H7 (cell line): ENCODE measurements around the gene IL7R. TPM values are rescaled to one million over a fixed set of nuclear protein-coding genes. Genes with fewer than 3 reads are reported as not detected.

ENCODE experiments used
- DNase-seq: peaks from one replicate; pipeline ENCODE4 v3.0.0; 2012
- H3K27me3 ChIP-seq: 2 replicates; pipeline ENCODE4 v1.6.0; 2011; ENCODE audit warnings: mild to moderate bottlenecking, low read length; ENCODE audit not compliant: control insufficient read depth, insufficient read depth
- H3K36me3 ChIP-seq: replicated peaks from 2 replicates; pipeline ENCODE4 v1.5.1; 2011; ENCODE audit warnings: low read length; ENCODE audit not compliant: control insufficient read depth, insufficient read depth
- H3K4me3 ChIP-seq: 2 replicates; pipeline ENCODE4 v1.5.1; 2011; ENCODE audit warnings: low read depth, mild to moderate bottlenecking, control low read depth, low read length, moderate library complexity; ENCODE audit not compliant: insufficient read depth
- total RNA-seq: library from RNA; depleted of rRNA; stranded (reverse); fragments of >200 nt; shearing (Covaris generic); gene quantifications from 2 replicates; pipeline ENCODE4 v1.2.3, GENCODE V29; 2014; rRNA removed

Gene IL7R, protein sequence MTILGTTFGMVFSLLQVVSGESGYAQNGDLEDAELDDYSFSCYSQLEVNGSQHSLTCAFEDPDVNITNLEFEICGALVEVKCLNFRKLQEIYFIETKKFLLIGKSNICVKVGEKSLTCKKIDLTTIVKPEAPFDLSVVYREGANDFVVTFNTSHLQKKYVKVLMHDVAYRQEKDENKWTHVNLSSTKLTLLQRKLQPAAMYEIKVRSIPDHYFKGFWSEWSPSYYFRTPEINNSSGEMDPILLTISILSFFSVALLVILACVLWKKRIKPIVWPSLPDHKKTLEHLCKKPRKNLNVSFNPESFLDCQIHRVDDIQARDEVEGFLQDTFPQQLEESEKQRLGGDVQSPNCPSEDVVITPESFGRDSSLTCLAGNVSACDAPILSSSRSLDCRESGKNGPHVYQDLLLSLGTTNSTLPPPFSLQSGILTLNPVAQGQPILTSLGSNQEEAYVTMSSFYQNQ
- total RNA-seq, result not detected in 2 replicates

DNA sequence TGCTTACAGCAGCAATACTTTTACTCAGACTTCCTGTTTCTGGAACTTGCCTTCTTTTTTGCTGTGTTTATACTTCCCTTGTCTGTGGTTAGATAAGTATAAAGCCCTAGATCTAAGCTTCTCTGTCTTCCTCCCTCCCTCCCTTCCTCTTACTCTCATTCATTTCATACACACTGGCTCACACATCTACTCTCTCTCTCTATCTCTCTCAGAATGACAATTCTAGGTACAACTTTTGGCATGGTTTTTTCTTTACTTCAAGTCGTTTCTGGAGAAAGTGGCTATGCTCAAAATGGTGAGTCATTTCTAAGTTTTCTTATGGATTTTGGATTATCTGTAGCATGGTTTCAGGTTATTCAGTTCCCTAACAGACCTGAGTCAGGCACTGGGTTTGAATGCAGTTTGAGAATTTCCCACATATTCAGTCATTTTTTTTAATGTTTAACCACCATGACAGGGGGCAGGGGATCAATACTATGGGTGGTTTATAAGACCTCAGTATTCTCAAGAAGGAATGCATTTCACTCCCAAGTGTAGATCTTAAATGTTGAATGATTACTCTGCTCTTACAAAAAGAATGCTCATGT, at the start of gene IL7R:
Gene IL7R (plus strand): TSS at position 127 of the 587 bp plus-strand sequence. CDS start 87 bp downstream, at position 214.
- H3K36me3 ChIP-seq, result no peaks in the 10 kb centered on the region
- H3K4me3 ChIP-seq, result no peak within 1 kb of the TSS
- no peaks in the 10 kb centered on the region for H3K27me3 ChIP-seq
- DNase-seq, result no peak

- Histone ChIP-seq H3K36me3 (no peaks in the 10 kb centered on the region), H3K4me3 (no peak overlapping the region), H3K27me3 (no peaks in the 10 kb centered on the region)
- DNase-seq, result no peak
Observed at GRCh38 chr5:35810601-35811000, 46.1 kb upstream of the IL7R start.

DNA sequence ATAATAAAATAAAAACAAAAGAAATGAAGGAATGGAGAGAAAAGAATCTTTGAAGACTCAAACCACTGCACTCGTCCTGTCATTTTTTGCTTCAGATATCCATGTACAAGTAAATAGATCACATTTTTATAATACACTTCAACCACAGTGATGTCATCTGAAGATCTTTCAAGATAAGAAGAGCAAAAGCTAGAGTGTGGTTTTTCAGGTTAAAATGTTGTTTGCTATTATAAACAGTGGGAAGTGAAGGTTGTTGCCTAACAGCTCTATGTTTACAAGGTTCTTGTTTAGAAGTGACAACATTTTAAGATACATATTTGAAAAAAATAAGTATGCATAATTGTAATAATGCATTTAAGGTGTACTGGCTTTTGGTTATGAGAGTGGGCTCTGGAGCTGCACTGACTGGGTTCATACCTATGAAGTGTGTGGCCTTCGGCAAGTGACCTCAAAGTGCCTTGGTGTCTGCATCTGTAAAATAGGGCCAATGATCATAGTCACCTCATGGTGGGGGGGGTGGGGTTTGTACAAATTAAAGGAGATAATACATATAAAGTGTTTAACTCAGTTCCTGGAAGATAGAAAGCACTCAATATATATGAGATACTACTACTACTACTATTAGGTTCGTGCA, 45.5 kb upstream of the IL7R start:
- DNase-seq, result no peak
- H3K36me3 ChIP-seq, result no peaks in the 10 kb centered on the region
- no peak overlapping the region for H3K4me3 ChIP-seq
- H3K27me3 ChIP-seq, result no peaks in the 10 kb centered on the region

GRCh38 chr5:35813521-35813920, 43.2 kb upstream of the IL7R start:
- Histone ChIP-seq H3K4me3 (no peak overlapping the region), H3K27me3 (no peaks in the 10 kb centered on the region), H3K36me3 (no peaks in the 10 kb centered on the region)
- no peak for DNase-seq

- peak; percentile 16 for DNase-seq
- Histone ChIP-seq H3K36me3 (no peaks in the 10 kb centered on the region), H3K4me3 (no peak overlapping the region), H3K27me3 (no peaks in the 10 kb centered on the region)
Observed at GRCh38 chr5:35815089-35815936, 41.4 kb upstream of the IL7R start.

DNA sequence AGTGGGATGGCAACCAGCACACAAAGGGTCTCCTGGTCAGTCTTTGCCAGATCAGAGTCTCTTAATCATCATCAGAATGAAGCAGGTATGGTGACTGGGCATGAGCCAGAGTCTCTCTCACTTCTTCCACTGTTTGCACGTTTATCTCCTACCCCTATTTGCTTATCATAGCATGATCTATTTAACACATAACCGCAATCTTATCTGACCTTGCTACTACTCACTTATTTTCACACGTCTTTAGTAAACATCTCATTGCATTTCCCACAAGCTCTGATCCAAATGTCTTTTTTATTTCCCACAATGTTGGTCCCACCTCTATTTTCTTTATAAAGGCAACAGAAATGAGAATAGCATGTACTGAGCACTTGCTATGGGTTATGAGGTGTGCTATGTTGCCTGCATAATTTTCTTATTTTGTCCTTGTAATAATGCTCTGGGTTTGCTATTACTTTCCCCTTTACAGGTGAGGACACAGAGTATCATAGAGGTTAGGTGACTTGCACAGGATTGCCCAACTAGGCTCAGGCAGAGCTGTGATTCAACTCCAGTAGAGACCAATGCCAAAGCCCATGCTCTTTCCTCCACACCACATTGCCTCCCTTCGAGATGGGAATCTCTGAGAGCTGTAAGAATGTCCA, 39.7 kb upstream of the IL7R start:
- H3K36me3 ChIP-seq, result no peaks in the 10 kb centered on the region
- H3K4me3 ChIP-seq, result no peak overlapping the region
- no peak for DNase-seq
- no peaks in the 10 kb centered on the region for H3K27me3 ChIP-seq

DNA sequence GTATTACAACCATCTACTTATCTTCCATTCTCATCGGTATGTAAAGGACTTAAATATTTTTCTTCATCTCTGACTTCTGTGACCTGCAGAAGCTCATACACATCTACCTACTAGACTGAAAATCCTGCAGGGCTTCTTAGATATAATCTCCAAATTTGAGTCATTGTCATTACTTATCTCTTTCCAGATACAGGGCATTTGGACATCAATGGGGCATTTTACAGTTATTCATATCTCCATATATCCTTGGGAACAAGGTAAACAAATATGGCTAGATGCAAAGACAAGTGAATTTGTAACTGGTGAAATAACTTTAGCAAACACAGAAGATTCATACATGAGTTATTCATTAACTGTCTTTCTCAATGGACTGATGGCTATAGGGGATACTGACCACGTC, 37.7 kb upstream of the IL7R start:
- no peak for DNase-seq
- Histone ChIP-seq H3K36me3 (no peaks in the 10 kb centered on the region), H3K4me3 (no peak overlapping the region), H3K27me3 (no peaks in the 10 kb centered on the region)

GRCh38 chr5:35819668-35820067, 37.0 kb upstream of the IL7R start:
- Histone ChIP-seq H3K4me3 (no peak overlapping the region), H3K36me3 (no peaks in the 10 kb centered on the region), H3K27me3 (no peaks in the 10 kb centered on the region)
- no peak for DNase-seq

GRCh38 chr5:35820735-35821134, 36.0 kb upstream of the IL7R start:
- no peaks in the 10 kb centered on the region for H3K27me3 ChIP-seq
- no peak for DNase-seq
- no peak overlapping the region for H3K4me3 ChIP-seq
- no peaks in the 10 kb centered on the region for H3K36me3 ChIP-seq

- Histone ChIP-seq H3K27me3 (no peaks in the 10 kb centered on the region), H3K36me3 (no peaks in the 10 kb centered on the region), H3K4me3 (no peak overlapping the region)
- DNase-seq, result no peak
Observed at GRCh38 chr5:35821513-35821912, 35.2 kb upstream of the IL7R start.

- no peaks in the 10 kb centered on the region for H3K27me3 ChIP-seq
- H3K36me3 ChIP-seq, result no peaks in the 10 kb centered on the region
- no peak for DNase-seq
- no peak overlapping the region for H3K4me3 ChIP-seq
Observed at GRCh38 chr5:35822511-35822910, 34.2 kb upstream of the IL7R start.

DNA sequence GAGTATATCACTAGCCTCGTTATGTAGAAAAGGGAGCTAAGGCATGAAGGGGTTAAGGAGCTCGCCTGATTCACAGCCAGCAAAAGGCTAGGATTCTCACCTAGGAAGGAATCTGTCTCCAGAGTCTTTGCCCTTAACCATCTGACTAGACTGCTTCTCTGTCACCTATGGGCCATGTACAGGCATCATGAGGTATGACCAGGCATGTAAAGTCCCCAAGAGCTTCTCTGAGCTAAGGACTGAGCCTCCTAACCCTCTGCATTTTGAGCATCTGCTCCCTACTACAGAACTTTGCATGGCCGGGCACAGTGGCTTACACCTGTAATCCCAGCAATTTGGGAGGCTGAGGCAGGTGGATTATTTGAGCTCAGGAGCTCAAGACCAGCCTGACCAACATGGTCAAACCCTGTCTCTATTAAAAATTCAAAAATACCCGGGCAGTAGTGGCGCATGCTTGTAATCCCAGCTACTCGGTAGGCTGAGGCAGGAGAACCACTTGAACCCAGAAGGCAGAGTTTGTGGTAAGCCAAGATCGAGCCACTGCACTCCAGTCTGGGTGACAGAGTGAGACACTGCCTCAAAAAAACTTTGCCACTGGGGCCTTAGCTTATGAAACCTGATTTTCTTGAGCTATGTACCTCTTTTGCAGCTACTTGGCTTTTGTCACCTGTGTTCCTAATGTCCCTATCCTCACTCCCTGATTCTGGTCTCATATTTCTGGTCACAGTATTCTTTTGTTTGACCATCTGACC, 33.2 kb upstream of the IL7R start:
- Histone ChIP-seq H3K36me3 (no peaks in the 10 kb centered on the region), H3K4me3 (no peak overlapping the region), H3K27me3 (no peaks in the 10 kb centered on the region)
- DNase-seq, result no peak

- no peak for DNase-seq
- H3K36me3 ChIP-seq, result no peaks in the 10 kb centered on the region
- H3K27me3 ChIP-seq, result no peaks in the 10 kb centered on the region
- H3K4me3 ChIP-seq, result no peak overlapping the region
Observed at GRCh38 chr5:35826056-35826455, 30.6 kb upstream of the IL7R start.
